K562 (cell line): Measurements from ENCODE around the gene ELOVL2. TPM values are rescaled to one million over a fixed set of nuclear protein-coding genes. Genes with fewer than 3 reads are reported as not detected.

ENCODE experiments used
- ATAC-seq: fragments of 200-7000 bp; cut with Tn5 transposase; 3 replicates; pipeline ENCODE4 v1.9.1; 2020; ENCODE audit warnings: moderate library complexity
- BruUV-seq: library from RNA; stranded (reverse); fragments of 400-500 nt; replicated peaks from 2 replicates; lab custom pipeline; 2021; lab: Mats Ljungman, UMichigan
- CTCF ChIA-PET: fragments of 300-600 bp; formaldehyde crosslinking; extraction: SDS; loops from one replicate; lab custom pipeline; 2021; ENCODE audit warnings: low intra/inter-chr PET ratio; lab: Yijun Ruan, JAX
- POLR2A ChIA-PET: fragments of 300-600, 350-650 bp; sonication (Branson Sonifier 250); formaldehyde crosslinking; extraction: SDS; loops from one replicate; lab custom pipeline; 2021; ENCODE audit warnings: antibody characterized with exemption, inconsistent platforms; lab: Yijun Ruan, JAX
- DNase-seq, 4 experiments: peaks; one replicate each; pipeline versions ENCODE4 v3.0.0 to v3.0.0-alpha.2; 2011 to 2018; ENCODE audit warnings: low spot score in 3 of 4, mixed read lengths in 3 of 4; ENCODE audit errors: extremely low read depth in 1 of 4
- FAIRE-seq: peaks from 2 replicates; lab custom pipeline; 2011; peaks lifted over from hg19 to GRCh38; lab: Jason Lieb, UNC
- H2AFZ ChIP-seq: 2 replicates; pipeline ENCODE4 v1.6.0; 2011; ENCODE audit warnings: low read depth, low read length, control low read depth, inconsistent platforms
- H3K27ac ChIP-seq: fragments of 200-600 bp; 3 replicates; pipeline ENCODE4 v1.8.0; 2011; ENCODE audit warnings: low read depth, mild to moderate bottlenecking, control low read depth, inconsistent platforms, low read length, moderate library complexity, mixed read lengths; ENCODE audit errors: extremely low read depth
- H3K27me3 ChIP-seq, 2 experiments: fragments of 300-600 bp in 1 of 2; 2 replicates in 1 of 2; 3 replicates in 1 of 2; pipeline versions ENCODE4 v1.6.0 to v1.8.0; 2011; ENCODE audit warnings: inconsistent platforms in 2 of 2, low read length in 2 of 2, mild to moderate bottlenecking in 1 of 2, mixed read lengths in 1 of 2, moderate library complexity in 1 of 2; ENCODE audit not compliant: control insufficient read depth in 2 of 2, insufficient read depth in 2 of 2
- H3K36me3 ChIP-seq: fragments of 300-600 bp; 3 replicates; pipeline ENCODE4 v1.8.0; 2011; ENCODE audit warnings: mild to moderate bottlenecking, low read length, inconsistent platforms; ENCODE audit not compliant: control insufficient read depth, insufficient read depth
- H3K4me1 ChIP-seq, 2 experiments: fragments of 200-600 bp in 1 of 2; replicated peaks in 1 of 2; 2 replicates in 1 of 2; 3 replicates in 1 of 2; pipeline versions ENCODE4 v1.5.1 to v1.8.0; 2011; ENCODE audit warnings: inconsistent platforms in 2 of 2, low read length in 2 of 2, mild to moderate bottlenecking in 1 of 2, mixed read lengths in 1 of 2, moderate library complexity in 1 of 2; ENCODE audit not compliant: control insufficient read depth in 2 of 2, insufficient read depth in 2 of 2
- H3K4me2 ChIP-seq: 2 replicates; pipeline ENCODE4 v1.6.1; 2011; ENCODE audit warnings: low read length, control low read depth, inconsistent platforms, mixed read lengths; ENCODE audit not compliant: insufficient read depth
- H3K4me3 ChIP-seq: fragments of 200-600 bp; sonication (generic), shearing (Covaris generic); 2 replicates; pipeline ENCODE4 v1.5.1; 2016; ENCODE audit warnings: control low read depth, inconsistent platforms
- H3K79me2 ChIP-seq: fragments of 200-600 bp; 3 replicates; pipeline ENCODE4 v1.8.0; 2011; ENCODE audit warnings: low read length, inconsistent platforms; ENCODE audit not compliant: control insufficient read depth, insufficient read depth
- H3K9ac ChIP-seq, 2 experiments: 2 replicates each; pipeline versions ENCODE4 v1.6.0 to v1.6.1; 2011; ENCODE audit warnings: low read depth in 2 of 2, low read length in 2 of 2, control low read depth in 1 of 2, inconsistent platforms in 1 of 2, mild to moderate bottlenecking in 1 of 2, mixed read lengths in 1 of 2; ENCODE audit not compliant: insufficient read depth in 1 of 2
- H3K9me1 ChIP-seq: one replicate; pipeline ENCODE4 v1.6.0; 2011; ENCODE audit warnings: inconsistent platforms, mild to moderate bottlenecking, low read length, moderate library complexity; ENCODE audit not compliant: control insufficient read depth, insufficient read depth
- H3K9me3 ChIP-seq: replicated peaks from 2 replicates; pipeline ENCODE4 v1.5.1; 2011; ENCODE audit warnings: low read depth, low read length, inconsistent platforms; ENCODE audit not compliant: control insufficient read depth, insufficient read depth
- H4K20me1 ChIP-seq: replicated peaks from 2 replicates; pipeline ENCODE4 v1.6.1; 2011; ENCODE audit warnings: low read length, inconsistent platforms, mixed read lengths; ENCODE audit not compliant: control insufficient read depth, insufficient read depth
- CTCF ChIP-seq, 3 experiments: IDR thresholded peaks in 2 of 3; conservative IDR thresholded peaks in 1 of 3; 2 replicates each; pipeline ENCODE4 v1.5.1; 2011 to 2012; ENCODE audit warnings: low read length in 3 of 3, mild to moderate bottlenecking in 3 of 3, control low read depth in 2 of 3, improper control_type of control experiment in 1 of 3, inconsistent platforms in 1 of 3, low read depth in 1 of 3, mixed read lengths in 1 of 3, moderate library complexity in 1 of 3; ENCODE audit not compliant: insufficient read depth in 2 of 3
- EP300 ChIP-seq: IDR thresholded peaks from 2 replicates; pipeline ENCODE4 v1.6.1; 2012; ENCODE audit warnings: low read length, improper control_type of control experiment
- RAD21 ChIP-seq, 2 experiments: fragments of 250-450 bp in 1 of 2; fragments of 450-650 bp in 1 of 2; sonication (Bioruptor Pico) in 1 of 2; formaldehyde crosslinking in 1 of 2; IDR thresholded peaks in 1 of 2; conservative IDR thresholded peaks in 1 of 2; 2 replicates each; pipeline versions ENCODE4 v1.4.0 to v1.8.0; 2020 to 2022; ENCODE audit warnings: mild to moderate bottlenecking in 2 of 2, moderate library complexity in 1 of 2
- ZNF384 ChIP-seq: IDR thresholded peaks from 2 replicates; pipeline ENCODE4 v1.6.1; 2012; ENCODE audit warnings: low read depth, low read length, improper control_type of control experiment
- WGBS: fragments of 100-300 bp; shearing (Covaris generic); methylation state at CpG from one replicate; pipeline ENCODE4 v1.1.6; 2016; ENCODE audit warnings: low coverage, mixed read lengths; ENCODE audit not compliant: insufficient coverage; ENCODE audit errors: missing lambda C conversion rate; 5-methylcytosine and 5-hydroxymethylcytosine counted together
- in situ Hi-C: fragments of 300-500 bp; cut with MboI; formaldehyde crosslinking; loops from 4 replicates; pipeline ENCODE4 v1.15.0; 2018; ENCODE audit warnings: inconsistent platforms, mixed read lengths
- intact Hi-C: fragments of 100-400 bp; cut with micrococcal nuclease; formaldehyde crosslinking; loops from 2 replicates; pipeline ENCODE4 v1.14.2; 2022
- polyA plus RNA-seq, 8 experiments: library from polyadenylated mRNA; depleted of rRNA in 4 of 8; stranded (reverse) in 5 of 8; unstranded in 3 of 8; fragments of >200 nt; fragmentation: Nextera tagmentation in 2 of 8; fragmentation: Illumina TruSeq in 1 of 8; extraction: Ambion mirVana in 2 of 8; extraction: Trizol in 1 of 8; gene quantifications; 2 replicates each; pipeline versions ENCODE4 v1.2.1 to v1.2.3, GENCODE V29; 2011 to 2014; ENCODE audit warnings: inconsistent platforms in 1 of 8, missing spikeins in 1 of 8
- total RNA-seq, 7 experiments: library from RNA; depleted of rRNA in 6 of 7; stranded (reverse); fragments of >200 nt in 6 of 7; fragmentation: Illumina TruSeq in 2 of 7; extraction: Trizol in 2 of 7; gene quantifications; 2 replicates each; pipeline versions ENCODE4 v1.2.1 to v1.2.3, GENCODE V29; 2011 to 2021; ENCODE audit warnings: low replicate concordance in 1 of 7
- TF ChIP-seq, protein P1 (sequence below): IDR thresholded peaks from 2 replicates; pipeline ENCODE4 v1.6.1; 2011; ENCODE audit warnings: borderline replicate concordance, low read depth, mild to moderate bottlenecking, moderate library complexity, low read length; ENCODE audit not compliant: insufficient read depth, poor library complexity, severe bottlenecking

Gene ELOVL2
- total and polyA plus RNA-seq, 9 of the 15 experiments (the other 6 are each of a cell fraction or from before 2014, with no cell fraction given): 0.05 to 0.96 (median 0.31) TPM

DNA sequence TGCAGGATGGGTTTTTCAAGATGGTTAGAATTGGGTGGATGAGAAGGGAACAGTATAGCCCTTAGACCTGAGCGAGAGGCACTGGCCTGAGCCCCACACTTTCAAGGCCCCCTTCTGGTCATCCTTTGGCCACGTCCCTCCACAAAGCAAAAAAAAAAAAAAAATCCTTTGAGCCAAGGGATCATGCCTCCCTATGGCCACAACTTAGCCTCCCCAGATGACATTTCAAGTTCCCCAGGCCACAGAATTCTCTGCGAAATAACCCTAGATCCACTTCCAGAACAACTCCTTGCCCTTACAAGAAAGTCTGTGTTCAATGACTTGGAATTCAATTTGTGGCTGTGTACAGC is 30.4 kb downstream of the ELOVL2 start:
- H2AFZ ChIP-seq: no peak overlapping the region
- H3K27ac ChIP-seq: no peak overlapping the region
- FAIRE-seq (peak; percentile 11), ATAC-seq (peak; percentile 81), DNase-seq (peak in 3 of 4 experiments; percentile 23 to 34 (median 30))
- no peaks in the 10 kb centered on the region for H3K9me1 ChIP-seq
- WGBS: 0% methylated on average over 3 of the region's 3 CpGs
- H3K4me1 ChIP-seq: peaks cover 0 to 5% of the 10 kb centered on the region in 2 experiments; a peak in 2 of 5 replicates
- H3K4me3 ChIP-seq: no peak overlapping the region
- ChIA-PET POLR2A (no interaction called here), CTCF (interaction anchor here (0.7 kb wide), 3 partner anchors 508 to 536 kb away, joined by 3 to 6 read pairs (median 4); no protein-coding TSS in a partner anchor)
- no peaks in the 10 kb centered on the region for H3K9me3 ChIP-seq
- no peaks in the 10 kb centered on the region for H3K79me2 ChIP-seq
- H3K4me2 ChIP-seq: no peak overlapping the region
- in situ Hi-C loops (no loop called here), intact Hi-C loops (no loop called here)
- TF ChIP-seq EP300 (no peak), RAD21 (CRISPR knock-in tag; conservative IDR thresholded peaks at IDR 0.05 in 1 of 2, IDR thresholded peaks at IDR 0.05 in 1 of 2) (peak in 1 of 2 experiments; percentile 17; a peak in 1 of 4 replicates), ZNF384 (peak; percentile 95), CTCF (IDR thresholded peaks at IDR 0.05 in 2 of 3, conservative IDR thresholded peaks at IDR 0.05 in 1 of 3; ENCODE audit: insufficient read depth in 2 of 3, low read depth in 1 of 3, low read length in 3 of 3) (peak; percentile 36 to 45 (median 42); a peak in 5 of 6 replicates)
- TF ChIP-seq, protein P1, sequence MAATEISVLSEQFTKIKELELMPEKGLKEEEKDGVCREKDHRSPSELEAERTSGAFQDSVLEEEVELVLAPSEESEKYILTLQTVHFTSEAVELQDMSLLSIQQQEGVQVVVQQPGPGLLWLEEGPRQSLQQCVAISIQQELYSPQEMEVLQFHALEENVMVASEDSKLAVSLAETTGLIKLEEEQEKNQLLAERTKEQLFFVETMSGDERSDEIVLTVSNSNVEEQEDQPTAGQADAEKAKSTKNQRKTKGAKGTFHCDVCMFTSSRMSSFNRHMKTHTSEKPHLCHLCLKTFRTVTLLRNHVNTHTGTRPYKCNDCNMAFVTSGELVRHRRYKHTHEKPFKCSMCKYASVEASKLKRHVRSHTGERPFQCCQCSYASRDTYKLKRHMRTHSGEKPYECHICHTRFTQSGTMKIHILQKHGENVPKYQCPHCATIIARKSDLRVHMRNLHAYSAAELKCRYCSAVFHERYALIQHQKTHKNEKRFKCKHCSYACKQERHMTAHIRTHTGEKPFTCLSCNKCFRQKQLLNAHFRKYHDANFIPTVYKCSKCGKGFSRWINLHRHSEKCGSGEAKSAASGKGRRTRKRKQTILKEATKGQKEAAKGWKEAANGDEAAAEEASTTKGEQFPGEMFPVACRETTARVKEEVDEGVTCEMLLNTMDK: peak; percentile 63
- no TSS peak for BruUV-seq
- H3K36me3 ChIP-seq: no peaks in the 10 kb centered on the region
- H3K27me3 ChIP-seq: peaks cover 13 to 18% of the 10 kb centered on the region in 2 experiments; a peak in 4 of 5 replicates
- H4K20me1 ChIP-seq: no peaks in the 10 kb centered on the region
- no peak overlapping the region for H3K9ac ChIP-seq
